ENCODE data around the gene SLC37A1.

Gene SLC37A1

GRCh38 chr21:42545317-42545716 is 31.7 kb downstream of the SLC37A1 start:
- no peak for DNase-seq (ENCODE audit: low read depth in 2 of 2)

GRCh38 chr21:42545745-42546144 is 32.1 kb downstream of the SLC37A1 start:
- DNase-seq (ENCODE audit: low read depth in 2 of 2): no peak

DNA sequence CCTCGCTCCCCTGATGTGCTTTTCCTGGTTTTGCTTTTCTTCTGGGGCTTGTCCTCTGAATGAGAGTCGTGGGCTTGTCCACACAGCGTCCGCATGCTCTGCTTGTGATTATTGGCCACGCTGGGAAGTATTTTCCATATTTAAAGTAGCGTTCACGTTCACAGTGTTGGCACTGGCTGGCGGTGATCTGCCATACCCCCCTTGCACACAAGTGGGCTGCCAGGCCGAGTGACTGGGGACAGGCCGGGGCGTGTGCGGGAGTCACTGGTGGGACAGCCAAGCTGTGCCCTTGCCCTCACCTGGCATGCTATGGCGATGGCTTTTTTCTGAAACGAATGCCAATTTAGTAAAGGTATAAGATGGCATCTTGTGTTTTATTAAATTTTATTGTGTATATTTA is 32.8 kb downstream of the SLC37A1 start:
- DNase-seq (ENCODE audit: low read depth in 2 of 2): no peak

GRCh38 chr21:42547001-42547905 is 33.6 kb downstream of the SLC37A1 start:
- DNase-seq (ENCODE audit: low read depth in 2 of 2): no peak

DNA sequence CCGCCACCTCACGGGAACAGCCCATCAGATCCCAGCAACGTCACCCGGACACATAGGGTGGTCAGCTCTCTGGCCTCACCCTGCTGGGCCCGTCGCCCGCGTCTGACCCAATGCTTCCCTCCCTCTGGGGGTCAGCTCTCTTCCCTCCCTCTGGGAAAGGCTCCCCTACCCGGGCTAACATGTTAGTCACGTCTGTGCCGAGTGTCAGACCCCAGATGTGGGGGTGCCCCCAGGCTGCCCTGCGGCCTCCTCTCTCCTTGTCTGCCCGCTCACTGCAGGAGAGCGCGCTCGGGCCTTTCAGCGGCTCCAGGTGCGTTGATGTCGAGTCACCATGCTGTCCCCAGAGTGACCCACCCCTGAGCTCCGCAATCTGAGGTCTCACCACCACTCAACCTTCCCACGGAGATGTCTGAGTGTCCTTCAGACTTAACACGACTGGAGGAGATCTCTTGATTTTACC is 34.3 kb downstream of the SLC37A1 start:
- no peak for DNase-seq (ENCODE audit: low read depth in 2 of 2)

DNA sequence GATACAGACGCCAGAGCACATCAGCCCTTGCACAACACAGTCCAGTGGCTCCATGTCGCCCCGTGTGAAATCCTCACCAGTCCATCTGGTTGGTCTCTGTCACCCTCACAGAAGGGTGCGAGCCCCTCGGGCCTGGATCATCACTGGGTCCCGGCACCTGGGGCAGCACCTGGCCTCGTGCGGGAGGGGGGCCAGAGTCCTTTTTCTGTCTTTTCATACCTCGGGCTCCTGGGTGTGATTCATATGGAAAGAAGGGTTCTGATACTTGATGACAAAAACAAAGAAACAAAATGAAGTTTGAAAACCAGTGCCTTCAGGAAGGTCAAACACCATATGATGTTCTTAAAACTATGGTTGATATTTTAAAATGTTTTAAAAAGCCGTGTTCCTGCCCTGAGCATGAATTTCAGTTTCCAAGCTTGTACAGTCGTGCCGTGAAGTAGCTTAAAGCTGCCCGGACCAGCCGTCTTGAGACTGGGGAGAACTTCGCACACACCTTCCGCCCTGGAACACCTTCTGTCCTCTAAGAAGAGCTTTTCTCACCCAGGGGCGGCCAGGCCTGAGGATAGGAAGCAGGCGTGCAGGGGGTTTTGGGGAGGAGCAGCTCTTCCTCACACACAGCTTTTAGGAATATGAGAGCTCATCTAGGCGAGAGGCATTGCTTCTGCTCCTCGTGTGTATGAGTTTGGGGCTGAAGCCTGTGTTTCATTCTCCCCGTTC is 35.2 kb downstream of the SLC37A1 start:
- no peak for DNase-seq (ENCODE audit: low read depth in 2 of 2)

- no peak for DNase-seq (ENCODE audit: low read depth in 2 of 2)
Observed at GRCh38 chr21:42550817-42551216, 37.2 kb downstream of the SLC37A1 start.

DNA sequence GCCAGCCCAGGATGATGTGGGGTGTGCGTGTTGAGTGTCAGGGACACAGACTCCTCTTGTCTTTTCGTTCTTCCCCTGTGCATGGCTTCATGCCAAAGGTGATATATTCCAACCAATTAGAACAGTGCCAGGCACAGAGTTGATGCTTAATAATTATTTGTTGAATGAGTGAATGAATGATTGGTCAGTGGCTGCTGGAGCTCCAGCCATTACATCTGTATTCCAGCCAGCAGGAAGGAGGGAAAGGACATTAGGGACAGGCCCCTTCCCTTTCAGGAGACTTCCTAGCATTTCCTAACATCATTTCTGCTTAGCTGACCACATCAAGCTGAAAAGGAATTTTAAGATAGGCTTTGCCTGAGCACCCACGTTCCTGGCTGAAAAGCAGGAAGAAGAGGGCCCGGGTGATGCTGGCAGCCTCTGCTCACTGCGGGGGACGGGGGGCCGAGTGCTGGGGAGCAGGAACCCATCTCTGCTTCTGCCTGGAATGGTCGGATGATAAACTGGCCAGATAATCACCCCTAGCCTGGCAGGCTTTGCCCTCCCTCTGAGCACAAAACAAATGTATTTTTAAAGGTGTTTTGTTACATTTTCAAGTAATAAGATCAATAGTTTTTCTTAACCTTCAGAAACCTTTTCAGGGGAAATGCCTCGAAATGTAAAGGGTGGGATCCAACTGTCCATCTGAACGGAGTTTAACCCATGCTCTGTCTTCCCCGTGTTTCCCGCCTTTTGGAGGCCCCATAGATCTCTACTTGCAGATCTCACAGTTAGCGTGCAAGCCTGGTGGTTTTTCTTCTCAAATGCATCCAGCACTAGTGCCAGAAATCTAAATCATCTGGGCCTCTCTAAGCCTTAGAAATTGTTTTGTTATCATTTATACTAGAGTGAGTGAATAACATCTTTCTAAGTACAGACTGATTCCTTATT is 39.0 kb downstream of the SLC37A1 start:
- DNase-seq (ENCODE audit: low read depth in 2 of 2): no peak

DNA sequence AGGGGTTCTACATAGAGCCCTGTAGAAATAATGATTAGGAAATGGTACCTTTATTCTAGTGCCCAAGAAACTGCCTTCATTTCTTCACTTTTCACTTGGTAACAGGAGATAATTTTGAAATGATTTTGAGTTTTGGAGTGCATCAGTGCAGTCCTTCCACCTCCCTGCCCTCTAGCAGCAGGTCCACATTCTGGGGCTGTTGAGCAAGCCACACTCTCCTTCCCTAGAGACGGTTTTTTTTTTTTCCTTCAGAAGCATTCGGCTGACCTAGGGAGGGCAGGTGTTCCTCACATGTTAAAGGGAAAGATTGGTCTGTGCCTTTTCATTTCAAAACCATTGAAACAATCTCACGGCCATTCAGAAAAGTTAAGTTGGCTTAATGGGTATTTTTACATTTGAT is 39.8 kb downstream of the SLC37A1 start:
- no peak for DNase-seq (ENCODE audit: low read depth in 2 of 2)

DNA sequence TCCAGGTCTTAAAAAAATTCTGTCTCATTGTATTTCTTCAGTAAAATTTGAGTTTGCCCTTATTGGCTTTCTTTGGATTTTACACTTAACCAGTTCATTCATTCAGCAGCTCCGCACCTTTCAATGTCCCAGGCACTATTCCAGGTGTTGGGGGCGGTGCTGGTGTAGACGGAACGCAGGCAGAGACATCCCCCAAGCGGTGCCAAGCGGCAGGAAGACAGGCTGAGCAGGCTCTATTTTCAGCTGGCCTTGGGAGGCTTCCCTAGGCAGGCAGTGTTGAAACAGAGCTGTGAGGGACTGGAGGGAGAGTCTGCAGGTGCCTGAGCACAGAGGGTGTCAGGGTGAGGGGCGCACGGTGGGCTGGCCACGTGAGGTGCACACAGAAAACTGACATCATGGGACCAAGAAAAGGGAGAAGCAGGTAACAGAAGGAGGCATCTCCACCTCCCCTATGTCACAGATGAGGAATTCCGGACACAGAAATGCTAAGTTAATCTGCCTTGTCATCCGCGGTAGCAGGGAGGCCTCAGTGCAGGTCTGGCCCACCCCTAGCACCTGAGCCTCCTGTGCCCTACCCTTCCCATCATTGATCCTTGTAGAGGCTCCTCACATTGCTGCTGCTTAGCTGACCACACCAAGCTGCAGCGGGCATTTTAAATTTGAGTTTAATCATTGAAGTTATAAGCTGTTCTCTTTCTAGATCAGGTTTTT is 40.8 kb downstream of the SLC37A1 start:
- no peak for DNase-seq (ENCODE audit: low read depth in 2 of 2)

- DNase-seq (ENCODE audit: low read depth in 2 of 2): no peak
Observed at GRCh38 chr21:42555756-42556438, 42.2 kb downstream of the SLC37A1 start.

- no peak for DNase-seq (ENCODE audit: low read depth in 2 of 2)
Observed at GRCh38 chr21:42556476-42556875, 42.8 kb downstream of the SLC37A1 start.

GRCh38 chr21:42556960-42557359 is 43.3 kb downstream of the SLC37A1 start:
- DNase-seq (ENCODE audit: low read depth in 2 of 2): no peak

DNA sequence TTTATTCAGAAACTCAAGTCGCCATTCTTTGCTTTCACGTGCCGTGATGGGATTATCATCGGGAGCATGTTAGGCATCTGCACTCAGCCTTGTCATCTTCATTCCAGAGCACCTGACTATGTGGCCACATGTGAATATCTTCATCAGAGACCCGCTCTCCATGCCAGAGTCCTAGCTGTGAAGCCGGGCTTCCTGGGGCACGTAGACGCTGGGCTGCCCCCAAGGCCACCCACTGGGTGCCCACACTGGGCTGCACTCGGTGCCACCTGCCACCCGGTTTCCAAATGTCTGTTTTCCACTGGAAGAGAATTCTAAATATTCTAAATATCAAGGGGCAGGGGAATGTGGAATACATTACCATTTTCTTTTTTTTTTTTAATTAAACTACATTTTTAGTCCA is 43.8 kb downstream of the SLC37A1 start:
- no peak for DNase-seq (ENCODE audit: low read depth in 2 of 2)

DNA sequence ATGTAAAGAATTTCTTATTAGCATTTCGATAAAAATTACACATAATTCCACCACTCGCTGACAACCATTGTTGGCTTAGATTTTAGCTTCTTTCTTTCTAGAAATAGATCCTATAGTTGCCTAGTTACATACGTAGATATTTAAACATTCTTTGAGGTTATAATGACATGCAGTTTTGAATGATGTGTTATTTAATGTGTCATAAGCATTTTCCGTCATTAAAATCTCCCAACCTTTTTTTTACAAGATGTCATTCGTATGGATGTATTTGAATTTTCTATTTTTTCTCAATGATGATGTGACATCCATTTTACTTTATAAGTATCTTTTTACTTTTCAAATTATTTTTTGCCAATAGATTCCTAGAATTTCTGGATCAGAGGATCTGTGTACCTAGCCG is 44.7 kb downstream of the SLC37A1 start:
- DNase-seq (ENCODE audit: low read depth in 2 of 2): no peak

DNA sequence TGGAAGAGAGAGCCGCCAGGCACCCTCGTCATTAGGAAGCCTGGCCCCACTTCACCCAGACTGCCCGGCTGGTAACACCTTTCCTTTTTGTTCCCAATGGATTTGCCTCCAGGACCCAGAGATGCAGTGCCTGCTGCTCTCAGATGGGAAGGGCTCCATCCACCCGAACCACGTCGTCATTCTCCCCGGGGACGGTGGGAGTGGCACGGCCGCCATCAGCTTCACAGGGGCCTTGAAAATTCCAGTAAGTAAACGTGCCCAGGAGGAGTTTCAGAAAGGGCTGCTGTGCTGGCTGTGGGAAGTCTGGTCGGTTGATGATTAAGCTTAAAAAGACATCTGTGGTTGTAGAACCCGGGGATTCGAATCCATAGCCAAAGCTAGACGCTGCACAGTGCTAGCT is 45.2 kb downstream of the SLC37A1 start:
- no peak for DNase-seq (ENCODE audit: low read depth in 2 of 2)

DNA sequence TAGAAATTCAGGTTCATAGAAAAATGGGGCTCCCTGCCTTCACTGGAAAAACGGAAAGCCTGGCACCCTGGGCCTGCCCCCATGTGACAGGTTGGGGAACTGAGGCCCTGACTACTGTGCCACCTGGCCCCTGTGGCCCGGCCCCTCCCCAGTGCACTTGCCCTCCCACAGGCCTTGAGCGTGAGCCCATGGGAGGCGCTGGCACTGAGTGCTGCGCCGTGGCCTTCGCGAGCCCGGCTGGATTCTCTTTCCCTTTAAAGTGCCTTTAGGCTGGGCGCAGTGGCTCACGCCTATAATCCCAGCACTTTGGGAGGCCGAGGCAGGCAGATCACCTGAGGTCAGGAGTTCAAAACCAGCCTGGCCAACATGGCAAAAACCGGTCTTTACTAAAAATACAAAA is 45.7 kb downstream of the SLC37A1 start:
- DNase-seq (ENCODE audit: low read depth in 2 of 2): no peak

DNA sequence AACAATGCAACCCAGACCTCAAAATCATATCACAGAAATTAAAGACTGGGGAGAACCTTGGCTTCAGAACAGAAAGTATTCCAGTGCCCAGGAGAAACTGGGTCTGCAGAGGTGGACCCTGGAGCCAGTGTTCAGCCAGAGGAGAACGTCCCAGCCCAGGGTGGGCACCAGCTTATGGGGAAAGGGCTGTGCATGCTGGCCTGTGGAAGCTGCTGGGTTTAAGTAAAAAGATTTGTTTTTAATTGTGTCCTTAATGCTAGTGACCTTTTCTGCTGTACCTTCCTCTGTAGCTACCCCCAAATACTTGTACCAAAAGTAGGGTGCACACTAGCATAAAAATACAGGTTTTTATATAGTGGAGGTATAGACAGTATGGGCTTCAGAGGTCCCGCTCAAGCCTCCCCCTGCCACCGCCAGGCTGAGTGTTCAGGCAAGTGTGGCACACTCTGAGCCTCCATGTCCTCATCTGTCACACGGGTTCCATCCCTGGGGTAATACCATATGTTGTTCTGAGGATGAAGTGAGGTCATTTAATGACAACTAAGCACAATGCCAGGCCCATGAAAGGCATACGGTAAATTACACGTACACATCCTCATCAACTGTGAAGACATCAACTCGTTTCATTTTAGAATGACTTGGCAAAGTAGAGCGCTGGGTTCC is 47.0 kb downstream of the SLC37A1 start:
- DNase-seq (ENCODE audit: low read depth in 2 of 2): no peak

GRCh38 chr21:42561762-42562650 is 48.4 kb downstream of the SLC37A1 start:
- DNase-seq (ENCODE audit: low read depth in 2 of 2): no peak
